HEK293 (cell line): ENCODE measurements around the gene TSNAX.
A peak's percentile ranks its signal among the peaks of the same experiment; 100 is the strongest.

ENCODE experiments used
- CTCF ChIA-PET: fragments of 350-600 bp; formaldehyde crosslinking; extraction: SDS; loops from one replicate; lab custom pipeline; 2021; ENCODE audit warnings: antibody characterized with exemption; lab: Yijun Ruan, JAX
- POLR2A ChIA-PET: fragments of 300-600 bp; formaldehyde crosslinking; extraction: SDS; loops from one replicate; lab custom pipeline; 2020; ENCODE audit warnings: antibody characterized with exemption, inconsistent platforms; lab: Yijun Ruan, JAX
- H3K27ac ChIP-seq: fragments of 200-500 bp; sonication (Bioruptor generic); 2 replicates; pipeline ENCODE4 v1.5.1; 2014; ENCODE audit warnings: low read depth, low read length, control low read depth, inconsistent platforms; ENCODE audit errors: extremely low read depth
- H3K36me3 ChIP-seq, 2 experiments: fragments of 200-500 bp in 1 of 2; sonication (Bioruptor generic) in 1 of 2; 1 replicate in 1 of 2; 2 replicates in 1 of 2; pipeline ENCODE4 v1.5.1; 2014 to 2017; ENCODE audit warnings: inconsistent platforms in 2 of 2, low read length in 2 of 2; ENCODE audit not compliant: control insufficient read depth in 2 of 2, insufficient read depth in 1 of 2
- H3K4me1 ChIP-seq: fragments of 200-500 bp; sonication (Bioruptor generic); 2 replicates; pipeline ENCODE4 v1.5.1; 2014; ENCODE audit warnings: mild to moderate bottlenecking, low read length, inconsistent platforms; ENCODE audit not compliant: control insufficient read depth, insufficient read depth
- H3K4me3 ChIP-seq: 2 replicates; pipeline ENCODE4 v1.5.1; 2011; ENCODE audit warnings: low read depth, mild to moderate bottlenecking, control low read depth, low read length, moderate library complexity
- H3K9me3 ChIP-seq: fragments of 200-500 bp; sonication (Bioruptor generic); 2 replicates; pipeline ENCODE4 v1.5.1; 2014; ENCODE audit warnings: low read depth, low read length, inconsistent platforms; ENCODE audit not compliant: control insufficient read depth, insufficient read depth
- FEZF1 ChIP-seq: fragments of 450-650 bp; formaldehyde crosslinking; IDR thresholded peaks from 2 replicates; pipeline ENCODE4 v1.5.1; 2016; ENCODE audit warnings: missing biosample characterization, missing genetic modification characterization
- IKZF3 ChIP-seq: fragments of 450-650 bp; IDR thresholded peaks from 2 replicates; pipeline ENCODE4 v1.5.0; 2018; ENCODE audit warnings: missing biosample characterization, mild to moderate bottlenecking, missing genetic modification characterization, moderate library complexity
- PRDM10 ChIP-seq: fragments of 450-650 bp; formaldehyde crosslinking; IDR thresholded peaks from 2 replicates; pipeline ENCODE4 v1.5.1; 2016; ENCODE audit warnings: missing biosample characterization, missing genetic modification characterization
- PRDM6 ChIP-seq: fragments of 450-650 bp; formaldehyde crosslinking; IDR thresholded peaks from 2 replicates; pipeline ENCODE4 v1.5.1; 2017; ENCODE audit warnings: missing biosample characterization, missing genetic modification characterization
- REPIN1 ChIP-seq: fragments of 450-650 bp; formaldehyde crosslinking; IDR thresholded peaks from 2 replicates; pipeline ENCODE4 v1.5.1; 2017; ENCODE audit warnings: missing biosample characterization, missing genetic modification characterization, low read depth
- ZBTB20 ChIP-seq: fragments of 450-650 bp; formaldehyde crosslinking; IDR thresholded peaks from 2 replicates; pipeline ENCODE4 v1.5.1; 2016; ENCODE audit warnings: missing biosample characterization, missing genetic modification characterization
- ZNF174 ChIP-seq: fragments of 450-650 bp; formaldehyde crosslinking; IDR thresholded peaks from 2 replicates; pipeline ENCODE4 v1.5.0; 2017; ENCODE audit warnings: missing biosample characterization, mild to moderate bottlenecking, missing genetic modification characterization
- ZNF23 ChIP-seq: fragments of 450-650 bp; formaldehyde crosslinking; IDR thresholded peaks from 2 replicates; pipeline ENCODE4 v1.5.1; 2016; ENCODE audit warnings: missing biosample characterization, missing genetic modification characterization, borderline replicate concordance
- ZNF280C ChIP-seq: fragments of 450-650 bp; formaldehyde crosslinking; IDR thresholded peaks from 2 replicates; pipeline ENCODE4 v1.5.1; 2016; ENCODE audit warnings: missing biosample characterization, missing genetic modification characterization
- ZNF335 ChIP-seq: fragments of 450-650 bp; formaldehyde crosslinking; conservative IDR thresholded peaks from 2 replicates; pipeline ENCODE4 v1.5.1; 2016; ENCODE audit warnings: missing biosample characterization, missing genetic modification characterization
- ZNF843 ChIP-seq: fragments of 450-650 bp; formaldehyde crosslinking; IDR thresholded peaks from 2 replicates; pipeline ENCODE4 v1.5.1; 2016; ENCODE audit warnings: missing biosample characterization, missing genetic modification characterization

The TSNAX gene

GRCh38 chr1:231597971-231598370 is 69.5 kb downstream of the TSNAX start:
- Histone ChIP-seq H3K4me3 (no peak overlapping the region), H3K36me3 (no peaks in the 10 kb centered on the region)
- TF ChIP-seq ZNF280C (tag by site-specific recombination) (no peak), ZNF23 (no peak)
- TF ChIP-seq, all 188 proteins: peak for 0
- Histone ChIP-seq H3K4me1 (peaks cover 28% of the 10 kb centered on the region; the same call in 1 of the 2 replicates), H3K27ac (no peak overlapping the region), H3K9me3 (no peaks in the 10 kb centered on the region)
- CTCF ChIA-PET, result interaction anchor here (0.5 to 6.1 kb wide), 3 partner anchors 7 to 387 kb away, joined by 3 to 50 read pairs (median 3); no protein-coding TSS in a partner anchor
- POLR2A ChIA-PET, result interaction anchor here (1.2 kb wide), 1 partner anchor 260 kb away, joined by 3 read pairs; the partner anchor contains the start of genes EXOC8 and SPRTN

GRCh38 chr1:231600458-231600976 is 72.0 kb downstream of the TSNAX start:
- Histone ChIP-seq H3K36me3 (no peaks in the 10 kb centered on the region), H3K4me1 (peaks cover 34% of the 10 kb centered on the region; the same call in 1 of the 2 replicates), H3K9me3 (no peaks in the 10 kb centered on the region), H3K4me3 (no peak overlapping the region)
- ChIA-PET POLR2A (no interaction called here), CTCF (interaction anchor here (0.6 to 6.1 kb wide), 8 partner anchors 9 to 959 kb away, joined by 3 to 50 read pairs (median 4); no protein-coding TSS in a partner anchor)
- TF ChIP-seq ZBTB20, result no peak
- TF ChIP-seq PRDM6 (tag by site-specific recombination), result peak; percentile 60; the same call in 1 of the 2 replicates
- peak; percentile 11; the same call in 1 of the 2 replicates for TF ChIP-seq FEZF1
- TF ChIP-seq PRDM10, result peak; percentile 90
- TF ChIP-seq REPIN1 (tag by site-specific recombination), result no peak
- no peak for TF ChIP-seq ZNF174 (tag by site-specific recombination)
- TF ChIP-seq ZNF335 (tag by site-specific recombination), result peak; percentile 61
- TF ChIP-seq IKZF3 (tag by site-specific recombination), result peak; percentile 35; the same call in 1 of the 2 replicates
- TF ChIP-seq ZNF843 (tag by site-specific recombination), result peak; percentile 67; the same call in 1 of the 2 replicates
- TF ChIP-seq, all 188 proteins: peak for 6
- peak overlapping the region; percentile 10; the same call in 1 of the 2 replicates for H3K27ac ChIP-seq
